SU-DHL-6 (cell line): ENCODE results near the gene NFRKB.

Experiments
- EZH2phosphoT487 ChIP-seq: fragments of 200-600 bp; sonication (generic), shearing (Covaris generic); conservative IDR thresholded peaks from 2 replicates; pipeline ENCODE4 v1.6.1; 2018; ENCODE audit warnings: mild to moderate bottlenecking, antibody characterized with exemption, low read length, moderate library complexity, mixed read lengths
- TF ChIP-seq, protein P1 (sequence below): fragments of 200-600 bp; sonication (generic); IDR thresholded peaks from one replicate; pipeline ENCODE4 v1.5.1; 2017; ENCODE audit warnings: antibody characterized with exemption, mild to moderate bottlenecking, low read length, moderate library complexity; ENCODE audit not compliant: insufficient read depth, poor library complexity, severe bottlenecking

GRCh38 chr11:129885381-129885780 is 10.0 kb downstream of the NFRKB start:
- TF ChIP-seq, protein P1, sequence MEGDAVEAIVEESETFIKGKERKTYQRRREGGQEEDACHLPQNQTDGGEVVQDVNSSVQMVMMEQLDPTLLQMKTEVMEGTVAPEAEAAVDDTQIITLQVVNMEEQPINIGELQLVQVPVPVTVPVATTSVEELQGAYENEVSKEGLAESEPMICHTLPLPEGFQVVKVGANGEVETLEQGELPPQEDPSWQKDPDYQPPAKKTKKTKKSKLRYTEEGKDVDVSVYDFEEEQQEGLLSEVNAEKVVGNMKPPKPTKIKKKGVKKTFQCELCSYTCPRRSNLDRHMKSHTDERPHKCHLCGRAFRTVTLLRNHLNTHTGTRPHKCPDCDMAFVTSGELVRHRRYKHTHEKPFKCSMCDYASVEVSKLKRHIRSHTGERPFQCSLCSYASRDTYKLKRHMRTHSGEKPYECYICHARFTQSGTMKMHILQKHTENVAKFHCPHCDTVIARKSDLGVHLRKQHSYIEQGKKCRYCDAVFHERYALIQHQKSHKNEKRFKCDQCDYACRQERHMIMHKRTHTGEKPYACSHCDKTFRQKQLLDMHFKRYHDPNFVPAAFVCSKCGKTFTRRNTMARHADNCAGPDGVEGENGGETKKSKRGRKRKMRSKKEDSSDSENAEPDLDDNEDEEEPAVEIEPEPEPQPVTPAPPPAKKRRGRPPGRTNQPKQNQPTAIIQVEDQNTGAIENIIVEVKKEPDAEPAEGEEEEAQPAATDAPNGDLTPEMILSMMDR, result no peak
- no peak for TF ChIP-seq EZH2phosphoT487
